Measurements from ENCODE around the gene MAPK10.
"Not testable (repeated sequence)": the region's sequence is repeated elsewhere in the genome, so short reads cannot be mapped to it uniquely, and the experiment has no call there.

MAPK10 gene

DNA sequence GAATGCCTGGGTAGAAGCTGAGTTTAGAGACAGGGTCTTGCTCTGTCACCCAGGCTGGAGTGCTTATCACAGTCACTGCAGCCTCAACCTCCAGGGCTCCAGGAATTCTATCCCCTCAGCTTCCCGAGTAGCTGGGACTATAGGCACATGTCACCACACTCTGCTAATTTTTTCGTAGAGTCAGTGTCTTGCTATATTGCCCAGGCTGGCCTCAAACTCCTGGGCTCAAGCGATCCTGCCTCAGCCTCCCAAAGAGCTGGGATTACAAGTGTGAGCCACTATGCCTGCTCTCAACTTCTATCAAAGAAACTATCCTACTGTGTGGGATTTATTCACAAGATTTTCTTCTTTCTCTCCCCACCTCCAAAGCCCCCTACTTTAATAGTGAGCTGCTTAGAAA, 15.7 kb downstream of the MAPK10 start:
- intact Hi-C loops (cut with DNase I) = no loop called here
- no peak for DNase-seq

DNA sequence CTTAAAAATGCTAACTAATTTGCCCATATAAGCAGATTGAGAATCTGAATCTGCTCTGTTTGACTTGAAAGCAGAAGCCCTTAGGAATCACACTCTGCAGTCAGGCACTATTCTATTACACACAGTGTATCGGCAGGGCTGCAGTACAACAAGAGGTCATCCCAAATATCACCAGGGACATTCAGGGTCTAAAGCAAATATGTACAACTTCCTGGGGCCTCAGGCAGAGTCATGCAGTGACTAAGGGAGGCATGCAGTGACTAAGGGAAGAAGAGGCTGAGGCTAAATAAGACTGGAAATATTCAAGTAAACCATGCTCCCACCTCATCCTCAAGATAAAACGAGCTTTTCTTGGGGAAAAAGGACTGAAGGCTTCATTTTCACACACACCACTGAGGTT, 20.9 kb downstream of the MAPK10 start:
- intact Hi-C loops (cut with DNase I) = no loop called here
- DNase-seq = no peak

DNA sequence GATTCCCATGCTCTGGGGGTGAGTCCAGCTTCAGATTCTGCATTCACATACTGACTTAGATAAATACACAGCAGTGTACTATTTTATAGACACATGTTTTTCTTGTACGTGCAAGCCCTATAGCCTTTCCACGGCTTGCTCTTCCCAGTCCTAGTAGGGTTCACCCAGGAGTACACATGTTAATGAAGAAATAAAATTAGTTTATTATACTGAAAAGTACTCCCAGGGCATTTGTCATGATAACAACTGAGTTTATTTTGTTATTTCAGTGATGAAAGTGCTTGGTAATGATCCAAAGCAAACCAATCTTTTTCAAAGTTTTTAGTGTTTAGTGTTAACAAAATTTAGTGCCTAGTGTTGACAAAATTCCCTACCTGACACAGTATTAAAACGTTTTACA, 21.3 kb downstream of the MAPK10 start:
- intact Hi-C loops (cut with DNase I) = no loop called here
- no peak for DNase-seq

DNA sequence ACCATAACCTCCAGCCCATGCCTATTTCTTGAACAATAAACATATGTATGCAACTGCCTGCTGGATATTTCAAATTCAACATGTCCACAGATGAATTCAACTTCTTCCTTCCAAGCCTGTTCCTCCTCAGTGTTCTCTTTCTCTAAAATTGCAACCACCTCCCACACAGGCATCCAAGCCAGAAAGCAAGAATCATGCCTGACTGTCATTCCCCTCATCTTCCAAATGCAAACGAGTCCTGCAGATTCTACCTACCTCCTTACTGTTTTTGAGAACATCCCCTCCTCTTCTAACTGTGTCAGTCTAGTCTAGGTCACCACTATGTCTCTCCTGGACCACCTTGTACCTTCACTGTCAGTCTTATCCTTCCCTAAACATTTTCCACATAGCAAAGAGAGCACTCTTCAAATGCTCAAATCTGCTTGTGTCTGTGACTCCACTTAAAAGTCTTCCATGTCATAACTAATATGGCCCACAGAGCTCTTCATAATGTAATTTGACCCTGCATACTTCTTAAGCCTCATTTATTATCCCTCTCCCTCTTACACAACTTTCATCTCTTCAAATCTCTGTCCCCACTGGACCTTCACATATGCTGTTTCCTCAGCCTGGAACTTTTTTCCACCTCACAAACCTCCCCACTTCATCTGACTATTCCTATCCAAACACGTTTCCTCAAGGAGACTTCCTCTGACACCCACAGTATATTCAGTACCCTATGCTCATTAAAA, 25.7 kb downstream of the MAPK10 start:
- intact Hi-C loops (cut with DNase I) = no loop called here
- peak in 1 of 10 donors; percentile 27 for DNase-seq

DNA sequence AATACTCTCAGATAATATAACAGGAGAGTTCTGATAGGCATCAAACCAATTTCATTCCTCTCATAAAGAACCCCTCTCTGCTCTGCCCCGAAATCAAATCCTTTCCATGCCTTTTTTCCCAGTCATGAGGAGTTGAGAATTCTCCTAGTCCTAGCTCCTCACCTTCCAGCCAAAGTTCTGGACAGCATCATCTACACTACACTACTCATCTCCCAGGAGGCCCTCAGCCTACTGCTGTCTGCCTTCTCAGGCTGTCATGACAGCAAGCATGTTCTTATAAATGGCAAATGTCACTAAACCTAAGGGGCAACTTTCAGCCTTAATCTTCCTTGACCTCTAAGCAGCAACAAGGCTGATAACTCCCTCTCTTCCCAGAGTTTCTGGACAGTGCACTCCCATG, 26.6 kb downstream of the MAPK10 start:
- DNase-seq = no peak
- intact Hi-C loops (cut with DNase I) = no loop called here

DNA sequence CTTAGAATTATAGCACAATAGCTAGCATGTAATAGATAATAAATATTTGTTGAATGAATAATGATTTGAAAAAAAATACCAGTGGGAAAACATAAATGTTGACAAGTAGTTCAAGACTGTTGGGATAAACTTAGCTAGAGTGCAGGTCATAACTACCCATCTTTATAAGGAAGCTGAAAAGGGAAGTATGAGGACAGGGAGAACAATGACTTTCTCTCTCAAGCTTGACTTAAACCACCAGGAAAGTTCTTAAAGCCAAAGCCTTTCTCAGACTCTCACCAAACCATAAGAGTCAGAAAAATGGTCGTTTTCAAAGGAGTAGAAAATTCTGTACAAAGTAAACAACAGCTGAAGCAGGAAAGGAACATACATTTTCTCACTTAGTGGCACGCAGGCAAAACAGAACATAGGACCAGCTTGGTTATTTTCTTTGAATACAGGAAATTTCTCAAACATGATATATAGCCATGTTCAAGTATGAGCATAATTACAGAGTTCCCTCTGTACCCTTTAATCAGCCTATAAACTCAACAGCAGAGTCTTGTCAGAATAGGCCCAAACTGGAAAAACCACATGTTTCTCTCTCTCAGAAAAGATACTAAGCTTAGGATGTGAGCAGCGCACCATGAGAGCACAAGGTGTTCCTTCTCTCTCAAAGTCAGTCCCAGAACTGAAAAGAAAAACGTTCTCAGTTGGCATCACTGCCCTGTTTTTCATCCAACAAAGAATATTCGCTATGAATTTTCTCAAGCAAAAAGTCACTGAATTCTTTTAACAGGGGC, 28.7 kb downstream of the MAPK10 start:
- intact Hi-C loops (cut with DNase I) = no loop called here
- DNase-seq = no peak

DNA sequence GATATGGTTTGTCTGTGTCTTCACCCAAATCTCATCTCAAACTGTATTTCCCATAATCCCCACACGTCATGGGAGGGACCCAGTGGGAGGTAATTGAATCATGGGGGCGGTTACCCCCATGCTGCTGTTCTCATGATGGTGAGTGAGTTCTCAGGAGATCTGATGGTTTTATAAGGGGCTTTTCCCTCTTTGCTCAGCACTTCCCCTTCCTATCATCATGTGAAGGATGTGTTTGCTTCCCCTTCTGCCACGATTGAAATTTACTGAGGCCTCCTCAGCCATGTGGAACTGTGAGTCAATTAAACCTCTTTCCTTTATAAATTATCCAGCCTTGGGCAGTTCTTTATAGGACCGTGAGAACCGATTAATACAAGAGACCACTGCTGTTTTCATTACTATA, 29.4 kb downstream of the MAPK10 start:
- intact Hi-C loops (cut with DNase I); DNase-seq: not testable (repeated sequence)

DNA sequence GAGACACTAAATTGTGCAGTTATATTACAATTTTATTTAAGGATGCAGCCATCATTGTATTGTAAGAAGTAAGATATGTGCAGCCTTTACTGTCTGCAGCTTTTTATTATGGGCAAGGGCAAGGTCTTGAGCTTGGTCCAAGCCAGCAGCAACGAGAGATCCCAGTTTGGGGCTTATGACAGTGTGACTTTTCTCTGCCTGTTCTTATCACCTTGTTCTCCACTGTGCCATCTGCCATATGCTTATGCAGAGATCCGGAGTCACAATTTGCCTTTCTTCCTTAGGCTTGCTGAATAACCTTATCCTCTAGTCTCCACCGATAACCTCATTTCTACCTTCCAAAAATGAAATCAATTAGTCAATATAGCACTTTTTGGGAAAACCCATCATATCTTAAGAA, 30.4 kb downstream of the MAPK10 start:
- intact Hi-C loops (cut with DNase I) = no loop called here
- DNase-seq = no peak

DNA sequence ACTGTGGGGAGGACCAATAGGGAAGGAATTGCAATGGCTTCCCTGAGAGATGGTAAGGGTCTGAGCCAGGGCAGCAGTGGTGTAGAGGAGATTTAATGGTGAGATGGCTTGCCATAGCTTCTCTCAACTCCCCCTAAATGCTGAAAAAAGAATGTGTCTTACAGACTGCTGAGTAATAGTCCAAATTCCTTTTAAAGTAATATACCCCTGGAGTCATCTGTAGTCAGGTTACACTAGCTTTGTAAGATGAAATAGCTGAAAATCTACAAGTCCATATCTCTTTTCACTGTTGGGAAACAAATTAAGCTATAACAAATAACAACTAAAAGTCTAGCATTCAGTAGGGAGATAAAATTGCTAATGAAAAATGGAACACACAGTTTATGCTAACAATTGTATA, 33.5 kb downstream of the MAPK10 start:
- intact Hi-C loops (cut with DNase I) = no loop called here
- DNase-seq = no peak

DNA sequence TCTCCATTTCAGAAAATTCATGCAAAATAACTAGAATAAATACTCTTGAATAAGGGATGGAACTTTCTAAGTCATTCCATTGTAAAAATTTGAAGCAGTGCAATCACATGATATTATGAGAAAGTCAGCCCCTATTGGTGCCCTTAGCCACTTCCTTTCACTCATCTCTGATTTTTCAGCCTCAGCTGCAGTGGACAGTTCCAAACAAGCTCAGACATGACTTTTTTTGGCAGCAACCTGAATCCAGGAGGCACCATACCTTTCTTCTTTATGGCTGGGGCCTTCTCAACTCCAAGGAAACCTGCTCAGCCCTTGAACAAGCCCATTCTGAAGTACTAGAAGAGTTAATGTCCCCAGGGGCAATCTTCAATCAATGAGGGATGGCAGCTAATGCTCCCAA, 40.5 kb downstream of the MAPK10 start:
- DNase-seq = no peak
- intact Hi-C loops (cut with DNase I) = no loop called here

DNA sequence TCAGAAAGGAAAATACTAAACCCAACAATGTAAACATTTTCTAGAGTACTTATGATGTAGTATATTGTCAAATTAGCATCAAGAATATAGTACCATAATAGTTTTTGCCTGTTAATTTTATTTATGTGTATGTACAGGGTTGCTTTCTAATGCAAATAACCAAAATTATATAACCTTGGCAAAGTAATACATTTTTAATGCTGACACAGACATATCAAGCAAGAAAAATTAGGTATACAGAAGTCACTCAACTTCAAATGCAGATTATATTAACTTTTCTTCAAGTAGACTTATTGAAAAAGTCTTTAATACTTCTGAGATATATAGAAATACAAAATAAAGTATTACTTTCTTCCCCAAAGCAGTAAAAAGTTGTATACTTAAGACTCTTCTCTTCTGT, 44.3 kb downstream of the MAPK10 start:
- intact Hi-C loops (cut with DNase I) = no loop called here

DNA sequence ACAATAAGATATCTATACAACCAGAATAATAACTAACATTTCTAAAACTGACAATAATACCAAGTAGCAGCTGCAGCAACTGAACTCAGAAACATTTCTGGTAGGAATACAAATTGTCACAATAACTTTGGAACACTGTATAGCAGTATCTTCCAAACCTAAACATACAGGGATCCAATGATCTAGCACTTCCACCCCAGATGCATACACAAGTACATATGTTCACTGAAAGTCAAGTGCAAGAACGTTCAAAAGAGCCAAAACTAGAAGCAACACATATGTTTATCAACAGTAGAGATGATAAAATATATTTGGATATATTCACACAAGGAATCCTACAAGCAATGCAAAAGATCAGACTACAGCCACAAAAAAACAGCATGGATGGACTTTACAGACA, 46.2 kb downstream of the MAPK10 start:
- intact Hi-C loops (cut with DNase I) = no loop called here

More for the DNA sequence above, 44.3 kb downstream of the MAPK10 start:
- DNase-seq = no peak

DNA sequence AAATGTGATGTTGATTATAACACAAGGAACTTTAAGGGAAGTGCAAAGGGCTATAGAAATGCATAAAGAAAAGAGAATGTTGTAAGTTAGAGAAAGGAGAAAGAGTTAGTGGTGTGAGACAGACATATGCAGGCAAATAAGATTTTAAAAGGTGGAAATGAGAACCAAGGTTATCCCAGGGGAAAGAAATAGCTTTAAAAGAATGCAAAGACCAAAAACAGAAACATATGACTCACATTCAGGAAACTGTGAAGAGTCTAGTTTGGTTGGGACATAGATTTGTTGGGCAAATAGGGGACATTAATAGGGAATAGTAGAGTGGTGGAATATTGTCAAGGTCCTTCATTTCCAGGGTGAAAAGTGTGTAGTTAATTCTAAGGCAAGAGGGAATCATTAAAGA, 52.4 kb downstream of the MAPK10 start:
- DNase-seq = no peak
- intact Hi-C loops (cut with DNase I) = no loop called here

More for the DNA sequence above, 46.2 kb downstream of the MAPK10 start:
- DNase-seq = no peak

DNA sequence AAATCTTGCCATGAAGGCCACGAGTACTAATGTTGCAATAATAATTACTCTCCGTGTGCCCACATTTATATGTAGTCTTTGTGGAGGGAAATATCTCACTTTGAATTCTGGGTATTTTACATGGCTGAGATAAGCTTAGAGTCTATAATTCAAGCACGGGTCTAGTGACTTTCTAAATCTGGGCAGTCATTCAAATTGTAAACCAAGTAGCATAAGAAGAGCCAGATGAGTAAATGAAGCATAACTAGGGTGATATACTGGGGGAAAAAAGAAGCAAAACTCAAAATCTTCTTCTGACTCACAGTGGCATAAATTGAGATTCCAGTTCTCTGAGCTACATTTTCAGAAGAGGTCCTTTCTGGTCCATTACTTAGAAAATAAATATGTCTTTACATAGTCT, 53.0 kb downstream of the MAPK10 start:
- intact Hi-C loops (cut with DNase I) = no loop called here
- DNase-seq = no peak

DNA sequence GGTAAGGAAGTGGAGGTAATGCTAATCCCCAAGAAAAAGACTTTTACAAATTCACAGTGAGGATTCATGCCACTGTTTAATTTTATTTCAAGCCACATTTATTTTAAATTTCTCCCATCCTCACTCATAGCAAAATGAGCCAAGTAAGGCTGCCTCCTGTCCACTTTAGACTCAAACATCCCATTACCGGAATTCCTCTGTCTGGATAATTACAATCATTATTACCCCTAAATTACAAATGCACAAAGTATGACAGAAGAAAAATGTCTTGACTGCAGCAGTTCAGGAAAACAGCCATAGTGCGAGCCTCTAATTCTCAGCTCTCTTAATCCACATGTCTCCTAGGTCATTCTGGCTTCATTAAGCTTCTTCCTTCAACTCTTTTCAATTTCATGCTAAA, 57.0 kb downstream of the MAPK10 start:
- intact Hi-C loops (cut with DNase I) = no loop called here
- no peak for DNase-seq

DNA sequence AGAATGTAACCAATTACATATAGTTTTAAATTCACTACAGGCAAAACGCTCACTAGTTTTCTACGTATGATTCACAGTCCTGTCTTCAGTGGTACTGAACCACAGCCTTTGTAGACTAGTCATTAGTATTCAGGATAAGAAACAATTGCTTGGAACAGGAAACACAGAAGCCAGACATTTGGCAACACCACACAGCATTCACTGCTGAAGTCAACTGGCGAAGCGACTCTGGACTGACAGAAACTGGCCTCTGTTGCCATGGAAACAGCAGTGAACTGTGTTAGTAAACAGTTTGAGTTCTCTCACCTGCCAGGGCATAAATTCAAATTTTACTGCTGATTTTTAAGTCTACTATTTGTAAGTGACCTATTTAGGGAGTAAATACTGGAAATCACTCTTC, 57.6 kb downstream of the MAPK10 start:
- DNase-seq = peak in 9 of 10 donors; percentile 31 to 87 (median 52)
- intact Hi-C loops (cut with DNase I) = no loop called here

DNA sequence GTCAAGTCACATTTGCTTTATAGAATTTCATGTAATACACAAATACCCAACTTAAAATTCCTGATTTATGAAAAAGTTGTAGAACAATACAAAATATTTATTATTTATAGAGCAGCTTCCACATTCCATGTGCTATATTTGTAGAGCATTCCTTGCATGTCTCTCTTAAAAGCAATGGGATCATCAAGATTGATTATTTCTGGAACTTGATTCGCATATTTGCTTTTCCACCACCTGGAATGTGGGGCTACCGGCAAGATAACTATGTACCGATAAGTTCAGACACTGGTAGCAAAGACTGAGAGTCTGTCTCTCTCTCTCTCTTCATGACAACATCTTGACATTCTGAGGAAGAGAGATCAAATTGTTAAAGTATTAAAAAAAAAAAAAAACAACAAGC, 59.3 kb downstream of the MAPK10 start:
- DNase-seq = no peak
- intact Hi-C loops (cut with DNase I) = no loop called here

DNA sequence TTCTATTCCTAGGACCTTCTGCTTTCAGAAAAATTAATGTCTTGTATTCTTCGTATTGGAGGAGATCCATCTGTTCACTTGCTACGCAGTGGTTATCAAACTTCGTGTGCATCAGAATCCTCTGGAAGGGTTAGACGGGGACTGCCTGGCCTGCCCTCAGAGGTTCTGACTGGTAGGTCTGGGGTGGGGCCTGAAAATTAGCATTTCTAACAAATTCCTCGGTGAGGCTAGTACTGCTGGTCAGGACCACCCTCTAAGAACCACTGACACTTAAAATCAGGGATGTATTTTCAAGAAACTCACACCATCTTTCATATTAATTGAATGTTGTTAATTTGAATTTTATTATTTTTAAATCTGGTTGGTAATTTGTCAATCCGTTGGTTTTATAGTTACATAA, 63.0 kb downstream of the MAPK10 start:
- intact Hi-C loops (cut with DNase I) = no loop called here
- no peak for DNase-seq

DNA sequence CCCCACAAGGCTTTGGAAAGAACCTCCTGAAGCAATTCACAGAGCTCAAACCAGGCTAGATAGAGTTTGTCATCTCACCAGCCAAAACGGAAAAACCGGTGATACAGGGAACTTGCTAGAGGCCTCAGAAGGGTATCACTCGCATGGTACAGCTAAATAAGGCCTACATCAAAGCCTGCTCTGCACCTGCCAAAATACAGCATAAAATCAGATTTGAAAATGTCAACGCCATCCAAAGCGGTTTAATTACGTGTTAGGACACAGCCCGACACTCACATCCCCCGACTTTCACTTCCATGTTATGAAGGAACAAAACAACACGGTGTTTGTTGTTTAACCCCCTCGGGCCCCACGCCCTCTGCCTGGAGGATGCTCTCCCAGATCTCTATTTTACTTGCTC, 65.0 kb downstream of the MAPK10 start:
- no peak for DNase-seq
- intact Hi-C loops (cut with DNase I) = no loop called here

DNA sequence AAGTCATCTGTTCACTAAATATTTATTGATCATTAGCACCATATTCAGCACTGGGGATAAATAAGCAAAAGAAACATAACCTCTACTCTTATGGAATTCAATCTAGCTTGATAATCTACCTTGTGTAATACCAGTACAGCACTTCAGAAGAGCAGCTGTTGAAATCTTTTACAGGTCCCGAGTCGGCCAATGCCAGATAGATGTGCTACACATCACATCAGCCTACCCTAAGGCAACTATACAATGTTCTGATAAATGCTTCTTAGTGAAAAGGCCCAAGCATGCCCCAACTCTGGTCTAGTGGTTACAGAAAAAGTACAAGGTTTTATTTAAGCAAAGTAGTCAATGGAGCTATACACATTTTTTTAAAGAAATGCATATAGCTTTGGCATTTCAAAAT, 68.7 kb downstream of the MAPK10 start:
- no peak for DNase-seq
- intact Hi-C loops (cut with DNase I) = no loop called here

DNA sequence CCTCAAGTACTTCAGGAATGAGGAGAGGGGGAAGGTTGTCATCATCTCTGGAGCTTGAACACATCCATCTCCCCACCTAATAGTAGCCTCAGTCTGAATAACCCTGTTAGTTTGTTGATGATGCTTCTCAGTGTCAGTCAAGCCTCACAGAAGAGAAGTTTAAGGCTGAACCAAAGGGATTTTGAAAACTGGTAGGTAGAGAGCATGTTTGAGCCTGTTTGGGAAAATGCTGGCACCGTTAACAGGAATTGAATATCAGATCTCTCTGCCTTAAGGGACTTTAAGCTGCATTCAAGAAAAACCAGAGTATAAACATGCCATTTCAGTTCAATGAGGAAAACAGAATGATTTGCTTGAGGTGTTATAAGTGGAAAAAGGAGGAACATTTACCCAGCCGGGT, 73.1 kb downstream of the MAPK10 start:
- intact Hi-C loops (cut with DNase I) = no loop called here
- DNase-seq = no peak

DNA sequence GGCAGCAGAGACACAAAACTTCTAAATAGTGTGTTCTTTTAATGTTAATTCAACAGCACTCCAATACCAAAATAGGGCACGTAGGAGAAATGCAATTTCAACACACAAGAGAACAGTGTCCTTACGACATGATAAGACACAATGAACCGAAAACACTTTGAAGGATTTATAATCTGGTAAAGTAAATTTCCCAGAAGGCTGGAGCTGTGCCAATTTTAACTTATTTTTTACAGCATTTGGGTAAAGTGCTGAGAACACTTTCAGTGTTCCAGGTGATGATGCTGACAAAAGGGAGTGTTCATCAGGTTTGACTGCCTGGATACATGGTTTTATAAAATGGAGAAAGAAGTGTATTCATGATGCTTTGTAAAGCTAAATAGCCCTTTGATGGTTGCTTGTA, 76.5 kb downstream of the MAPK10 start:
- no peak for DNase-seq
- intact Hi-C loops (cut with DNase I) = no loop called here
